Measurements from ENCODE around the gene MAX. TPM values are rescaled to one million over a fixed set of nuclear protein-coding genes. Genes with fewer than 3 reads are reported as not detected.

MAX gene
- total and polyA plus RNA-seq, 2 of the 8 experiments (the other 6 are each of a cell fraction or from before 2014, with no cell fraction given), result 36.9 to 65.1 TPM

DNA sequence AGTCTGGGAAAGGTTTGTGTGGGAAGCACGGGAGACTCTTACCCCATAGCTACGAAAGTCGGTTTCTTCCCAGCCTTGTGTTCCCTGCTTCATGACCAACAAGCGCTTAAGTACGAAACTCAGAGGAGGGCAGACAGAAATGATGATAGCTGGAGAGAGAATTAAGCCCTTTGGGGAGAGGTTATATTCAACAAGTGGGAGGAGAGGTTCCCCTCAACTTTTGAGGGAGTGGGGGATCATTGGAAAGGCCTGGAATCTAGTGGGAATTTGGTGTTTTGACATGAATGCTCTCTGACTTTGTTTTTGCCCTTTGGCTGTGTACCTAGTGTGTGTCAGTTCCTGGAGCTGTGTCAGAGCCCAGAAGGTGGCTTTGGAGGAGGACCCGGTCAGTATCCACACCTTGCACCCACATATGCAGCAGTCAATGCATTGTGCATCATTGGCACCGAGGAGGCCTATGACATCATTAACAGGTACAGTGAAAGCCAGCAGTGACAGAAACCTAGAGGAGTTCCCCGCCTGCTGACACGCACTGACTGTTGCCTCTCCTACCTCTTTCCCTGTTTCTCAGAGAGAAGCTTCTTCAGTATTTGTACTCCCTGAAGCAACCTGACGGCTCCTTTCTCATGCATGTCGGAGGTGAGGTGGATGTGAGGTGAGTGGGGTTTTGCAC, 75.1 kb downstream of the MAX start:
- ChIA-PET CTCF (ENCODE audit: partially characterized antibody) (interaction anchor here (1.1 to 1.4 kb wide), 3 partner anchors 12 to 135 kb away, joined by 3 read pairs; no protein-coding TSS in a partner anchor), POLR2A (ENCODE audit: partially characterized antibody) (no interaction called here)
- no peak overlapping the region for H3K18ac ChIP-seq (ENCODE audit: extremely low read depth, low read length)
- peaks cover 0 to 2% of the 10 kb centered on the region in 2 experiments for H4K20me1 ChIP-seq (replicated peaks in 1 of 2; ENCODE audit: control insufficient read depth in 1 of 2, insufficient read depth in 2 of 2, low read length in 2 of 2)
- H2BK12ac ChIP-seq (ENCODE audit: low read depth, low read length), result no peak overlapping the region
- H2BK120ac ChIP-seq (replicated peaks; ENCODE audit: low read depth, low read length), result no peak overlapping the region
- H3K79me1 ChIP-seq (ENCODE audit: low read depth, low read length), result no peaks in the 10 kb centered on the region
- no peak overlapping the region for H3K27ac ChIP-seq (ENCODE audit: low read depth, low read length)
- H2BK5ac ChIP-seq (ENCODE audit: low read depth, low read length), result no peak overlapping the region
- no peak overlapping the region for H2AFZ ChIP-seq (ENCODE audit: low read length)
- H3K56ac ChIP-seq (replicated peaks; ENCODE audit: insufficient read length, low read depth, low read length), result no peak overlapping the region
- DNase-seq (ENCODE audit: low read depth in 1 of 2, low spot score in 2 of 2), result no peak
- no peak overlapping the region for H2BK15ac ChIP-seq (ENCODE audit: low read length)
- 85% methylated on average over 11 of the region's 11 CpGs; no CpG with 5 or more reads in 1 of the 2 experiments for WGBS, 2 experiments (ENCODE audit: extremely low coverage in 1 of 2, insufficient coverage in 1 of 2, insufficient read length in 1 of 2, insufficient replicate concordance in 2 of 2, low coverage in 1 of 2, low lambda C conversion rate in 2 of 2, missing lambda C conversion rate in 1 of 2)
- no peak overlapping the region for H4K5ac ChIP-seq (ENCODE audit: insufficient read length, low read depth, low read length)
- no peak overlapping the region for H4K91ac ChIP-seq (replicated peaks; ENCODE audit: insufficient read length, low read length)
- H3K23ac ChIP-seq (ENCODE audit: insufficient read length), result no peak overlapping the region
- H4K8ac ChIP-seq (ENCODE audit: extremely low read depth, insufficient read depth, low read length), result no peak overlapping the region
- H3K27me3 ChIP-seq (replicated peaks in 1 of 4; ENCODE audit: control insufficient read depth in 3 of 4, extremely low read depth in 1 of 4, insufficient read depth in 3 of 4, low read length in 3 of 4), result no peaks in the 10 kb centered on the region
- H3K4me1 ChIP-seq (replicated peaks in 1 of 4; ENCODE audit: control insufficient read depth in 3 of 4, insufficient read depth in 4 of 4, low read length in 3 of 4), result no peaks in the 10 kb centered on the region
- no peaks in the 10 kb centered on the region for H3K79me2 ChIP-seq (ENCODE audit: control insufficient read depth in 1 of 2, insufficient read depth in 2 of 2, low read length in 2 of 2)
- H3K9me3 ChIP-seq (ENCODE audit: insufficient read depth in 2 of 2, low read depth in 1 of 2, low read length in 1 of 2), result no peaks in the 10 kb centered on the region
- peaks cover 0 to 8% (median 5%) of the 10 kb centered on the region in 4 experiments; a peak in 5 of 8 replicates for H3K36me3 ChIP-seq (ENCODE audit: control insufficient read depth in 2 of 4, insufficient read depth in 4 of 4, low read length in 3 of 4)
- H3K9ac ChIP-seq (replicated peaks in 1 of 4; ENCODE audit: extremely low read depth in 1 of 4, low read depth in 3 of 4, low read length in 3 of 4), result no peak overlapping the region
- no peak overlapping the region for H3K14ac ChIP-seq (ENCODE audit: insufficient read length)
- no peak for FAIRE-seq
- no peak overlapping the region for H3K4ac ChIP-seq (replicated peaks; ENCODE audit: insufficient read length, low read depth, low read length)
- no peak overlapping the region for H2AK5ac ChIP-seq (ENCODE audit: low read depth, low read length)
- H3K4me2 ChIP-seq (ENCODE audit: insufficient read depth in 1 of 2, low read depth in 2 of 2, low read length in 2 of 2), result no peak overlapping the region
- no peaks in the 10 kb centered on the region; the same call in 1 of the 2 replicates for H3K23me2 ChIP-seq (ENCODE audit: low read depth, low read length)
- no peak overlapping the region for H2BK20ac ChIP-seq (ENCODE audit: low read length)
- no peak overlapping the region for H3K4me3 ChIP-seq (ENCODE audit: extremely low read depth in 1 of 4, insufficient read depth in 2 of 4, low read depth in 3 of 4, low read length in 4 of 4)
- no peak for TF ChIP-seq POU5F1 (IDR thresholded peaks at IDR 0.05; ENCODE audit: low read depth, low read length)
- TF ChIP-seq, protein P1, sequence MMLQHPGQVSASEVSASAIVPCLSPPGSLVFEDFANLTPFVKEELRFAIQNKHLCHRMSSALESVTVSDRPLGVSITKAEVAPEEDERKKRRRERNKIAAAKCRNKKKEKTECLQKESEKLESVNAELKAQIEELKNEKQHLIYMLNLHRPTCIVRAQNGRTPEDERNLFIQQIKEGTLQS (IDR thresholded peaks at IDR 0.05; ENCODE audit: insufficient read depth, low read depth, low read length), result no peak
- TF ChIP-seq EGR1 (IDR thresholded peaks at IDR 0.05; ENCODE audit: borderline replicate concordance, low read depth, low read length), result no peak
- TF ChIP-seq EZH2 (IDR thresholded peaks at IDR 0.05; ENCODE audit: low read depth, low read length, severe bottlenecking), result no peak
- no peak for TF ChIP-seq CEBPB (IDR thresholded peaks at IDR 0.05; ENCODE audit: low read depth, low read length)
- TF ChIP-seq USF2 (IDR thresholded peaks at IDR 0.05; ENCODE audit: low read length), result no peak
- TF ChIP-seq HDAC6 (IDR thresholded peaks at IDR 0.05; ENCODE audit: low read depth, low read length), result no peak
- TF ChIP-seq E2F6 (IDR thresholded peaks at IDR 0.05), result no peak
- TF ChIP-seq RAD21 (IDR thresholded peaks at IDR 0.05 in 1 of 2, conservative IDR thresholded peaks at IDR 0.05 in 1 of 2; ENCODE audit: low read depth in 2 of 2, low read length in 2 of 2), result no peak
- TF ChIP-seq MAFK (IDR thresholded peaks at IDR 0.05; ENCODE audit: low read depth, low read length), result no peak
